Endothelial cell (in vitro differentiated cells): ENCODE measurements around the gene EGFLAM. TPM values are rescaled to one million over a fixed set of nuclear protein-coding genes. Genes with fewer than 3 reads are reported as not detected.

Source experiments
- DNase-seq: peaks from one replicate; pipeline ENCODE4 v3.0.0; 2021; ENCODE audit warnings: low spot score
- H3K27ac Mint-ChIP-seq: one replicate; pipeline ENCODE4 v1.8.0; 2021; ENCODE audit warnings: mixed read lengths, inconsistent platforms; ENCODE audit not compliant: unreplicated experiment
- H3K27me3 Mint-ChIP-seq: one replicate; pipeline ENCODE4 v1.8.0; 2021; ENCODE audit warnings: mild to moderate bottlenecking, moderate library complexity, mixed read lengths, inconsistent platforms; ENCODE audit not compliant: unreplicated experiment
- H3K36me3 Mint-ChIP-seq: one replicate; pipeline ENCODE4 v1.8.0; 2021; ENCODE audit warnings: mild to moderate bottlenecking, low read depth, mixed read lengths, inconsistent platforms; ENCODE audit not compliant: unreplicated experiment
- H3K4me1 Mint-ChIP-seq: one replicate; pipeline ENCODE4 v1.8.0; 2021; ENCODE audit warnings: mild to moderate bottlenecking, mixed read lengths, inconsistent platforms; ENCODE audit not compliant: unreplicated experiment
- H3K4me3 Mint-ChIP-seq: one replicate; pipeline ENCODE4 v1.8.0; 2021; ENCODE audit warnings: mild to moderate bottlenecking, mixed read lengths, inconsistent platforms; ENCODE audit not compliant: unreplicated experiment
- H3K9me3 Mint-ChIP-seq: one replicate; pipeline ENCODE4 v1.8.0; 2021; ENCODE audit warnings: mixed read lengths, inconsistent platforms; ENCODE audit not compliant: unreplicated experiment
- total RNA-seq: library from RNA; stranded (reverse); fragmentation: NEBNext Ultra II Directional; extraction: Animal tissue kit (Norgen Biotek cat#: 25700); gene quantifications from one replicate; pipeline ENCODE4 v1.2.1, GENCODE V29; 2021; ENCODE audit not compliant: unreplicated experiment
- TF ChIP-seq, protein P1 (sequence below): fragments of 200-600 bp; sonication (generic); IDR thresholded peaks from one replicate; pipeline ENCODE4 v1.5.0; 2021; ENCODE audit warnings: antibody characterized with exemption; ENCODE audit not compliant: unreplicated experiment

The EGFLAM gene
- total RNA-seq, 1 donor from 2014 or later = 29.6 TPM

DNA sequence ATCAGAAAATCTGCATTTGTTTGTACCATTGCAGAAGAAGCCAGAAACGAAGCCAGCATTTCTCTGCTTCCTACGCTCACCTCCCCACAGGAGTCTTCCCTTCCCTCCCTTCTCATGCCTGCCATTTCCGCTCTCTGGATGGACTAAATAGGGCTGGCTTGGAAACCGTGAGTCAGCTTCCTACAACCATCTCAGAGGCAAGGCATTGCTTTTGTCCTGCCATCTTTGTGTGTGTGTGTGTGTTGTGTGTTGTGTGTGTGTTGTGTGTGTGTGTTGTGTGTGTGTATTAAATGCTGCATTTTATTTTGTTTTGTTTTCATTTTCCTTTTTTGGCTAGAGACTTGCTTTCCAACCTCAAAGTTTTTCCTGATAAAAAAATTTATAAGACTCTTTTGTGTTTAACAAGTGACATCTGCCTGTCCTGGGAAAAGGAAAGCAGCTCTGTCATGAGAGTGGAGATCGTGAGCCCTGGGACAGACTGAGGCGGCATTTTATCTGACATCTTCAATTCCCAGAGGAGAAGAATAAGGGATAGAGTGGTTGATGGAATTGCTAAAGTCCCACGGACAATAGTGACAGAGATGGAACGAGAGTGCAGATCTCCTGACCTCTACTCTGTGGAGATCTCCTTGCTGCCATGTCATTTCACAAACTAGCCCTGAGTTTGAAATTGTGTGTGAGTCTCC is 7.5 kb upstream of the EGFLAM start:
- Mint-ChIP-seq H3K4me1 (no peaks in the 10 kb centered on the region), H3K36me3 (no peaks in the 10 kb centered on the region), H3K27ac (no peak overlapping the region), H3K4me3 (no peak overlapping the region), H3K9me3 (no peaks in the 10 kb centered on the region), H3K27me3 (no peaks in the 10 kb centered on the region)
- DNase-seq = no peak
- TF ChIP-seq, protein P1, sequence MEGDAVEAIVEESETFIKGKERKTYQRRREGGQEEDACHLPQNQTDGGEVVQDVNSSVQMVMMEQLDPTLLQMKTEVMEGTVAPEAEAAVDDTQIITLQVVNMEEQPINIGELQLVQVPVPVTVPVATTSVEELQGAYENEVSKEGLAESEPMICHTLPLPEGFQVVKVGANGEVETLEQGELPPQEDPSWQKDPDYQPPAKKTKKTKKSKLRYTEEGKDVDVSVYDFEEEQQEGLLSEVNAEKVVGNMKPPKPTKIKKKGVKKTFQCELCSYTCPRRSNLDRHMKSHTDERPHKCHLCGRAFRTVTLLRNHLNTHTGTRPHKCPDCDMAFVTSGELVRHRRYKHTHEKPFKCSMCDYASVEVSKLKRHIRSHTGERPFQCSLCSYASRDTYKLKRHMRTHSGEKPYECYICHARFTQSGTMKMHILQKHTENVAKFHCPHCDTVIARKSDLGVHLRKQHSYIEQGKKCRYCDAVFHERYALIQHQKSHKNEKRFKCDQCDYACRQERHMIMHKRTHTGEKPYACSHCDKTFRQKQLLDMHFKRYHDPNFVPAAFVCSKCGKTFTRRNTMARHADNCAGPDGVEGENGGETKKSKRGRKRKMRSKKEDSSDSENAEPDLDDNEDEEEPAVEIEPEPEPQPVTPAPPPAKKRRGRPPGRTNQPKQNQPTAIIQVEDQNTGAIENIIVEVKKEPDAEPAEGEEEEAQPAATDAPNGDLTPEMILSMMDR = no peak

DNA sequence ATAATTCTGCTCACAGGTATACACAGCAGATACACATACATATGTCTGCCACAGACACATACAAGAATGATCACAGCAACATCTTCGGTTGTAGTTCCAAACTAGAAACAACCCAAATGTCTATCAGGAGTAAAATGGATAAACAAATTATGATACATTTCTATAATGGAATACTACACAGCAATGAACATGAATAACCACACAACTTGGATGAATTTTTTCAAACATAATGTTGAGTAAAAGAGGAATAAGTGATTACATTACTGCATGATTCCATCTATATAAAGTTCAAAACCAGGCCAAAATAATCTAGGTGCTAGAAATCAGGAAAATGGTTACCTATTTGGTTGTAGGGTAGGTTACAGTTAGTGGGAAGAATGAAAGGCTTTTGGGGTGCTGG is 4.6 kb upstream of the EGFLAM start:
- no peaks in the 10 kb centered on the region for H3K36me3 Mint-ChIP-seq
- H3K4me1 Mint-ChIP-seq = peaks cover 5% of the 10 kb centered on the region
- H3K27me3 Mint-ChIP-seq = peaks cover 2% of the 10 kb centered on the region
- TF ChIP-seq, protein P1 = no peak
- DNase-seq = no peak
- no peak overlapping the region for H3K27ac Mint-ChIP-seq
- H3K4me3 Mint-ChIP-seq = no peak overlapping the region
- H3K9me3 Mint-ChIP-seq = no peaks in the 10 kb centered on the region

DNA sequence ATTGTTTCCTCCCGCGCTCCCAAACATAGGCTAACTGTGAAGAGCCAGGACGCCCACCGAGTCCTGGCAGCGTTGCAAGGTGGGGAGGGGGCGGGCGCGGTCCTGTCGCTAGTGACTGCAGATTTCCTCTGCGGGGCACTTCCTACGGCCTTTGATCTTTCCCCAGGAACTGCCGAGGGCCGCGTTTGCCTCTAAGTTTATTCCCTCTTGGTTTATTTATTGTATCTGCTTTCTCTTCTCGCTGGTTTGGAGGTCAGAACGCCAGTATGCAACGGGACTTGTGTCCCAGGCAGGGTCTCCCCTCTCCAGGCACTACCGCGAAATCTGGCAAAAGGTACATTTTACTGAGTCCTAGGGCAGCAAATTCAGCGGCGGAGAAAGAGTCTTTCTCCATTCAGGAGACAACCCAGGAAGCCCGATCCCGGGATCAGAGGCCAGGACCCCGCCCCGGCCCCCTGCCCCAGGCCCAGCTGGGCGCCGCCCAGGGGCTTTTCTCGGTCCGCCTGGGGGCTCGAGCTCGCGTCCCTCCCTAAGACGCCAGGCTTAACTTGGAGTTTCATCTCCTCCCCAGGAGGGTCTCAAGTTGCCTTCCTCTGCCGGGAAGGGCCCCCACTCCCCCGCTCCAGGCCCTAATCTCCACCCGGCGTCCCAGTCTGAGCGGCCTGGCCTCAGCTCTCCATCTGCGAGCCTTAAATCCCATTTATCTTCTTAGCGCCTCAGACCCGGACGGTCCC is 884 bp upstream of the EGFLAM start:
- peak; percentile 12 for DNase-seq
- no peaks in the 10 kb centered on the region for H3K9me3 Mint-ChIP-seq
- no peak overlapping the region for H3K27ac Mint-ChIP-seq
- H3K4me3 Mint-ChIP-seq = peak overlapping the region; percentile 87
- H3K27me3 Mint-ChIP-seq = peaks cover 8% of the 10 kb centered on the region
- no peaks in the 10 kb centered on the region for H3K36me3 Mint-ChIP-seq
- TF ChIP-seq, protein P1 = no peak
- H3K4me1 Mint-ChIP-seq = peaks cover 11% of the 10 kb centered on the region

DNA sequence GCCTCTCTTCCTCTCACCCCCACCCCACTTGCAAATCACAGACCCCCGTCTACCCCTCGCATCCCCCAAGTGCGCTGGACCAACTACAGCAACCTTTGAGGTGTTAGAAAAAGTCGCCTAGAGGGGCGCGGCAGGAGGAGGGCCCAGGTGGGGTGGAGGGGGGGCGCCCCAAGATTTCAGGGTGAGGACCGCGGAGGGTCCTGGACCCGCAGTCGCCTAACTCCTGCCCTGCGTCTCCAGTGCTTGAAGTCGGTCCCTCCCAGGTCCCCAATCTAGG is 379 bp upstream of the EGFLAM start:
- Mint-ChIP-seq H3K36me3 (no peaks in the 10 kb centered on the region), H3K27me3 (peaks cover 8% of the 10 kb centered on the region), H3K27ac (no peak overlapping the region), H3K4me3 (peak overlapping the region; percentile 87), H3K9me3 (no peaks in the 10 kb centered on the region), H3K4me1 (peaks cover 11% of the 10 kb centered on the region)
- no peak for DNase-seq
- TF ChIP-seq, protein P1 = no peak

DNA sequence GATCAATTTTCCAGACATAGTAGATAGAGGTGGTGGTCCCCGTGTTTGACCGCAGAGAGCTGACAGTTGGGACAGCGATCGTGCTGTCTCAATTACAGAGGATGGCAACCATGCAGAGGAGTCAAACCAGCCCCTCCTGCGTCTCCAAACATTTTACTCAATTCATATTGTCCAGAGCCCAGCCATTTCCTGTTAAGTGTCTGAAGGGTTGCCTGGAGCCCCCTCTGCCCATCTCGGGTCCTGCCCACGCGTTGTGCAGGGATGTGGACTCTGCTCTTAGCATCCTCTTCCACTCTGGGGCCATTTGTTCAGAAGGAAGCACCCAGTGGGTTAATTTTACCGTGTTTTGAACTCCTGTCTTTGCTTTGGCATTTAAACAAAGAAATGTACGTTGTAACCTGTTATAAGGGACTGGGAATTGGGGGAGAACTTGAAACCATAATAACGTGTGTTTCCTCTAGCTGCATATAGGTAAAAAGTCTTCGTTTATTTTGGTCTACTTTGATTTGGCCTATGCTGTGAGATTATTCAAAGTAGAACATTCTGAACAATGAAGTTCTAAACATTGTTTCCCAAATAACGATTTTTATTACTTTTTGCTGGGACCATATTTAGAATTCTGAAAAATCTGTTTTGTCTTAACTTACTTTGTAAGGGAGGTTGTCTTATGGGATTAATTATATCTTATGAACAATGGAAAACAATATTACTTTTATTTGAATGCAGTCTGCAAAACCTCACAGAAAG is 876 bp downstream of the EGFLAM start:
- peak overlapping the region; percentile 30 for H3K27ac Mint-ChIP-seq
- H3K4me3 Mint-ChIP-seq = peak overlapping the region; percentile 88
- H3K4me1 Mint-ChIP-seq = peaks cover 11% of the 10 kb centered on the region
- DNase-seq = no peak
- no peaks in the 10 kb centered on the region for H3K9me3 Mint-ChIP-seq
- TF ChIP-seq, protein P1 = no peak
- no peaks in the 10 kb centered on the region for H3K36me3 Mint-ChIP-seq
- peaks cover 8% of the 10 kb centered on the region for H3K27me3 Mint-ChIP-seq
